Heart left ventricle (tissue), 16 donors: Measurements from ENCODE around the gene PAFAH1B2. TPM values are rescaled to one million over a fixed set of nuclear protein-coding genes. Genes with fewer than 3 reads are reported as not detected.

Experiments
- ATAC-seq, 4 donors: fragments of 200-7000 bp; cut with Tn5 transposase; one replicate each; pipeline ENCODE4 v1.9.1; 2020 to 2022; ENCODE audit warnings: moderate library complexity in 4 of 4, mild to moderate bottlenecking in 3 of 4, moderate number of reproducible peaks in 1 of 4
- DNase-seq, 5 donors: peaks; one replicate each; pipeline ENCODE4 v3.0.0-alpha.2; 2020
- H3K27ac ChIP-seq, 12 donors: fragments of 200-600 bp; sonication (generic) in 4 of 12; one replicate each; pipeline versions ENCODE4 v1.5.0 to v1.8.0; 2016 to 2022; ENCODE audit warnings: mild to moderate bottlenecking in 2 of 12
- H3K27me3 ChIP-seq, 9 donors: fragments of 200-600 bp; sonication (generic) in 2 of 9; one replicate each; pipeline versions ENCODE4 v1.5.1 to v1.8.0; 2016 to 2022; ENCODE audit warnings: mild to moderate bottlenecking in 3 of 9
- H3K36me3 ChIP-seq, 9 donors: fragments of 200-600 bp; sonication (generic) in 2 of 9; one replicate each; pipeline versions ENCODE4 v1.5.0 to v1.8.0; 2018 to 2022; ENCODE audit warnings: mild to moderate bottlenecking in 2 of 9
- H3K4me1 ChIP-seq, 12 donors: fragments of 200-600 bp; sonication (generic) in 4 of 12; one replicate each; pipeline versions ENCODE4 v1.5.0 to v1.8.0; 2016 to 2022; ENCODE audit warnings: mild to moderate bottlenecking in 3 of 12
- H3K4me3 ChIP-seq, 12 donors: fragments of 200-600 bp; sonication (generic) in 4 of 12; one replicate each; pipeline versions ENCODE4 v1.5.0 to v1.8.0; 2017 to 2022; ENCODE audit warnings: mild to moderate bottlenecking in 9 of 12, moderate library complexity in 4 of 12
- H3K9me3 ChIP-seq, 12 donors: fragments of 200-600 bp; sonication (generic) in 4 of 12; one replicate each; pipeline versions ENCODE4 v1.5.0 to v1.8.0; 2016 to 2022; ENCODE audit warnings: mild to moderate bottlenecking in 1 of 12
- CTCF ChIP-seq, 12 donors: fragments of 200-600 bp; sonication (generic) in 4 of 12; IDR thresholded peaks; one replicate each; pipeline versions ENCODE4 v1.5.0 to v1.8.0; 2018 to 2022; ENCODE audit warnings: antibody characterized with exemption in 12 of 12, mild to moderate bottlenecking in 5 of 12
- POLR2A ChIP-seq, 2 donors: fragments of 450-650 bp; IDR thresholded peaks; one replicate each; pipeline ENCODE4 v1.6.1; 2017; ENCODE audit warnings: antibody characterized with exemption in 2 of 2, mild to moderate bottlenecking in 2 of 2, moderate library complexity in 2 of 2
- WGBS, 4 donors: extraction: QIAGEN DNeasy Blood & Tissue Kit in 2 of 4; methylation state at CpG; one replicate each; pipeline versions ENCODE4 v1.1.5 to v1.1.7; 2013 to 2018; 5-methylcytosine and 5-hydroxymethylcytosine counted together
- intact Hi-C, 10 donors: fragments of 100-400 bp; cut with DNase I; formaldehyde crosslinking; loops; one replicate each; pipeline versions ENCODE4 v1.11.1 to v1.14.2; 2022
- polyA plus RNA-seq, 2 donors: library from polyadenylated mRNA; stranded (reverse); fragments of 200-250 nt; gene quantifications; one replicate each; pipeline ENCODE4 v1.2.3, GENCODE V29; 2013
- total RNA-seq, 9 donors: library from RNA; depleted of rRNA in 2 of 9; stranded (reverse); fragments of >200 nt in 2 of 9; fragmentation: NEBNext Ultra II Directional in 3 of 9; extraction: Animal tissue kit (Norgen Biotek cat#: 25700) in 3 of 9; gene quantifications; one replicate each; pipeline versions ENCODE4 v1.1.0 to v1.2.4, GENCODE V29; 2016 to 2023
- donor health status: ischemic (EF 13 %, LVEDD 7.1; RV severe dilation, severe dysfunction).
- donor health status: healthy with polysubstance abuse.
- donor health status: DM: no; HTN: yes; CAD: no.
- donor health status: DM: no; HTN: no; CAD: no.
- donor health status: ischemic (EF 25% LVEDD 6.9; RV normal size, moderate dysfunction).
- donor health status: ischemic (EF 25% LVEDD 5.7; RV mildly dilated, moderate dysfunction).
- donor health status: healthy.
- donor health status: DM: yes; HTN: yes; CAD: no.
- donor health status: ischemic (EF 35%, LVEDD 5.7; RV mildly dilated, moderate dysfunction).
- donor health status: nonischemic (EF 11% LVEDD 7.7; RV severe dilation, severe dysfunction).
- donor health status: DM: yes; HTN: yes; CAD: no.
- donor health status: PGD.
- donor health status: ischemic (EF 29% LVEDD 5.4; RV normal size, mild dysfunction).
- donor health status: nonischemic (EF 23%, LVEDD 6.1; RV moderate dilation, normal function).

Gene PAFAH1B2
- total and polyA plus RNA-seq, 11 donors: 16.7 to 81.1 (median 65.6) TPM

DNA sequence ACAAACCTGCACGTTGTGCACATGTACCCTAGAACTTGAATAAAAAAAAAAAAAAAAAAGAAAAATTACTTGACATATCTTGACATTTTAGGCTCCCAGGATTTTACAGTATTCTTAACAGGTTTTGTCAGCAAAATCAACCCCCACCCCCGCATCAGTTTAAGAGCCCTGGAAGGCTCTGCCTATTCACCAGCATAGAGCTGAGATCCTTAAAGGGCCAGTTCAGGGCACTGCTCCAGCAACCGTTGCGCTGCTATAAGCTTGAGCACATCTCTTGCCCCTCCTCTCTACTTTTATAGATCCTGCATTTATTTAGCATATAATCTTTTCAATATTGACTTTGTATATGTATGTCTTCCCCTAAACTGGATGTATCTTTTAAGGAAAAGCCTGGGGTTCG, 697 bp upstream of the PAFAH1B2 start:
- no peaks in the 10 kb centered on the region for H3K9me3 ChIP-seq
- WGBS, 4 donors: 4 to 8% (median 7%) methylated on average over 5 of the region's 5 CpGs
- DNase-seq (peak in 4 of 5 donors; percentile 40 to 69 (median 58)), ATAC-seq (peak; percentile 25 to 49 (median 44))
- peak overlapping the region; percentile 86 to 97 (median 94) for H3K27ac ChIP-seq
- intact Hi-C loops: loop anchor here in 3 of 10 donors (5.0 kb wide), 2 partner anchors 34 to 79 kb away; partner anchors contain the start of gene SIDT2 (in 2 of the 3)
- H3K36me3 ChIP-seq: peaks cover 0 to 24% (median 17%) of the 10 kb centered on the region in 9 donors
- no peaks in the 10 kb centered on the region for H3K27me3 ChIP-seq
- peak overlapping the region; percentile 62 to 99 (median 84) for H3K4me3 ChIP-seq
- H3K4me1 ChIP-seq: peaks cover 0 to 44% (median 28%) of the 10 kb centered on the region in 12 donors
- TF ChIP-seq POLR2A (IDR thresholded peaks at IDR 0.05) (no peak), CTCF (IDR thresholded peaks at IDR 0.05) (no peak)

DNA sequence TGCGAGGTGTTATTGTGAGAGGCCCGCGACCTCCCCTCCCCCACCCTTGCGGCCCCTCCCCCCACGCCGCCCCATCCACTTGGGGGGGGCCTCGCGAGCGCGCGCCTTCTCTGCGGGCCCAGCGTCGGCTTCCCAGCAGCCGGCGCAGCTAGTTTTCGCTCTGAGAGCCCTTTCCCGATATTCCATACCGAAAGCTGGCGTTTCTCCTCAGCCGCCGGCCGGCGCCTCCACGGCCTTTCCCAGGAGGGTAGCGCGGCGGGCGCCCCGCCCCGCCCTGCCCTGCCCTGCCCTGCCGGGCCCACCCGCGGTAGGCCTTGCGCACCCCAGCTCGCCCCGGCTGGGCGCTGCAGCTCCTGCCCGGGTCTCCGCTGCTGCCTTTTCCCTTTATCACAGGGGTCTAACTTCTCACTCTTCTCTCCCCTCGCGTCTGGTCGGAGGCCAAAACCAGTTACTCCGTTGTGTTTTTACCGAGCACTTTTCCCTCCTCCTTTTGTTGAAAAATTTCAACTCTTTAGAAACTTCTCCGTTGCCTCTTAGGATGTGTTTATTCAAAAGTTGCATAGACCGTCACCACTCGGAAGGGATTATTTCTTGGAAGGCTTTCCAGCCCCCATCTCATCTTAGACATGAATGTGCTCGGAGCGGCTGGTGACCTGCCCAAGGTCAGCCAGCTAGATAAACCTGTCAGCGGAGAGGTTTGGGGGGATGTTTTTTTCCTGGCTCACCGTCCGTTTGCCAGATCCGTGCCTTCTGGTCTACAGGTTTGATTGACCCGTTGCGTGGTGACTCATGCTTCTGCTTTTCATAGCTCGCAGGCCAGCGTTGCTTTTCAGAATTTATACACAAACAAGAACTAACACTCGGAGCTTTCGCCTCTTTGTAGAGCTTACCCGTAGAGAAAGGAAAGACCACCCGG, 648 bp downstream of the PAFAH1B2 start:
- intact Hi-C loops: loop anchor here in 7 of 10 donors (1.0 to 5.0 kb wide), 5 partner anchors 33 to 88 kb away; partner anchors contain the start of genes SIDT2 (in 5 of the 7), PCSK7 (in 1 of the 7) and RNF214 (in 1 of the 7)
- H3K4me1 ChIP-seq: peaks cover 0 to 48% (median 33%) of the 10 kb centered on the region in 12 donors
- peak overlapping the region; percentile 62 to 99 (median 84) for H3K4me3 ChIP-seq
- H3K27ac ChIP-seq: peak overlapping the region; percentile 86 to 97 (median 94)
- peaks cover 0 to 32% (median 17%) of the 10 kb centered on the region in 9 donors for H3K36me3 ChIP-seq
- DNase-seq: peak; percentile 73 to 86 (median 79)
- H3K9me3 ChIP-seq: no peaks in the 10 kb centered on the region
- H3K27me3 ChIP-seq: no peaks in the 10 kb centered on the region
- no peak for TF ChIP-seq CTCF (IDR thresholded peaks at IDR 0.05)
- TF ChIP-seq POLR2A (IDR thresholded peaks at IDR 0.05): no peak
- 0 to 2% (median 1%) methylated on average over 37 to 62 of the region's 62 CpGs for WGBS, 4 donors
- ATAC-seq: peak; percentile 65 to 82 (median 74)

GRCh38 chr11:117145393-117145761, 1.3 kb downstream of the PAFAH1B2 start:
- Histone ChIP-seq H3K36me3 (peaks cover 0 to 37% (median 17%) of the 10 kb centered on the region in 9 donors), H3K4me1 (peaks cover 0 to 55% (median 36%) of the 10 kb centered on the region in 12 donors), H3K27ac (peak overlapping the region; percentile 4 to 97 (median 93)), H3K9me3 (no peaks in the 10 kb centered on the region), H3K27me3 (no peaks in the 10 kb centered on the region), H3K4me3 (peak overlapping the region; percentile 62 to 99 (median 84))
- intact Hi-C loops: loop anchor here in 4 of 10 donors (1.0 to 5.0 kb wide), 4 partner anchors 33 to 87 kb away; partner anchors contain the start of genes SIDT2 (in 3 of the 4), PCSK7 (in 1 of the 4) and RNF214 (in 1 of the 4)
- ATAC-seq (no peak), DNase-seq (no peak)
- WGBS, 4 donors: 6 to 13% (median 9%) methylated on average over 5 of the region's 5 CpGs
- TF ChIP-seq POLR2A (IDR thresholded peaks at IDR 0.05) (no peak), CTCF (IDR thresholded peaks at IDR 0.05) (peak in 1 of 12 donors; percentile 13)

DNA sequence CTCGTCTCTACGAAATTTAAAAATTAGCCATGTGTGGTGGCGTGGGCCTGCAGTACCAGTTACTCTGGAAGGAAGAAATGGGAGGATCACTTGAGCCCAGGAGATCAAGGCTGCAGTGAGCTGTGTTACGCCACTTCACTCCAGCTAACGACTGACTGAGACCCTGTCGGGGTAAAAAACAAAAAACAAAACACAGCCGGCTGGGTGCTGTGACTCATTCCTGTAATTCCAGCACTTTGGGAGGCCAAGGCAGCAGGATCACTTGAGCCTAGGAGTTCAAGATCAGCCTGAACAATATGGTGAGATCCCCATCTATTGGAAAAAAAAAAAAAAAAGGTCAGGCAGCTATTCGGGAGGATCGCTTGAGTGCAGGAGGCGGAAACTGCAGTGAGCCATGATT, 2.4 kb downstream of the PAFAH1B2 start:
- WGBS, 4 donors: 55 to 59% (median 57%) methylated on average over 10 of the region's 10 CpGs
- Histone ChIP-seq H3K27me3 (no peaks in the 10 kb centered on the region), H3K9me3 (no peaks in the 10 kb centered on the region)

More for the DNA sequence above, 2.4 kb downstream of the PAFAH1B2 start:
- Histone ChIP-seq H3K4me3 (peak overlapping the region in 8 of 12 donors; percentile 69 to 99 (median 87)), H3K36me3 (peaks cover 0 to 40% (median 20%) of the 10 kb centered on the region in 9 donors), H3K4me1 (peaks cover 0 to 59% (median 37%) of the 10 kb centered on the region in 12 donors), H3K27ac (peak overlapping the region in 10 of 12 donors; percentile 6 to 97 (median 90))
- DNase-seq (no peak), ATAC-seq (no peak)
- intact Hi-C loops: loop anchor here in 2 of 10 donors (5.0 kb wide), 1 partner anchor 76 kb away; no protein-coding TSS in a partner anchor
- TF ChIP-seq CTCF (IDR thresholded peaks at IDR 0.05): no peak
- TF ChIP-seq POLR2A (IDR thresholded peaks at IDR 0.05): no peak
